ENCODE results near the gene NAAA.

DNA sequence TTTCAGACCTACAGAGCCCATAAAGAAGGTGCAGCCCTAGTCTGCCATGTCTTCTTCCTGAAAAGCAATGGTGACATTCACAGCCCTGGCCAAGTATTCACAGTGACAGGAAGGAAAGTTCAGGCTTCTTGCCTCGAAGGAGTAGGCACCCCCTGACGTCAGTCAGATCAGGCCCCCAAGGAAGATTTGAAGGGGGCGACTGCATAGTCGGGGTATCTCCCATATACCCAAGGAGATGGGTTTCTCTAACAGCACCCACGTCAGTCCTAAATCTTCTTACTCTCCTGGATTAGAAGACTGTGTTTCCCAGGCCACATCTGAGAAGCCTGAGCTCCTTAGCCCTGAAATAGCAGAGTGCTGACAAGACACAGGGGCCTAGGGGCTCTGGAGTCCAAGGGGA is 38.5 kb downstream of the NAAA start, which contains the start of gene PPEF2:
- TF ChIP-seq EZH2 (IDR thresholded peaks at IDR 0.05) (no peak), RAD21 (IDR thresholded peaks at IDR 0.05; ENCODE audit: low read depth) (no peak), POLR2A (IDR thresholded peaks at IDR 0.05; ENCODE audit: borderline replicate concordance, extremely low read depth, insufficient read depth, insufficient read length) (no peak), SP1 (IDR thresholded peaks at IDR 0.05; ENCODE audit: low read depth) (no peak), EGR1 (IDR thresholded peaks at IDR 0.05; ENCODE audit: low read depth) (no peak), POLR2AphosphoS5 (IDR thresholded peaks at IDR 0.05; ENCODE audit: low read depth, low read length) (no peak), MAX (IDR thresholded peaks at IDR 0.05) (no peak), FOSL1 (IDR thresholded peaks at IDR 0.05; ENCODE audit: low read depth) (no peak), EZH2phosphoT487 (IDR thresholded peaks at IDR 0.05; ENCODE audit: borderline replicate concordance) (no peak)
- TF ChIP-seq, protein P1, sequence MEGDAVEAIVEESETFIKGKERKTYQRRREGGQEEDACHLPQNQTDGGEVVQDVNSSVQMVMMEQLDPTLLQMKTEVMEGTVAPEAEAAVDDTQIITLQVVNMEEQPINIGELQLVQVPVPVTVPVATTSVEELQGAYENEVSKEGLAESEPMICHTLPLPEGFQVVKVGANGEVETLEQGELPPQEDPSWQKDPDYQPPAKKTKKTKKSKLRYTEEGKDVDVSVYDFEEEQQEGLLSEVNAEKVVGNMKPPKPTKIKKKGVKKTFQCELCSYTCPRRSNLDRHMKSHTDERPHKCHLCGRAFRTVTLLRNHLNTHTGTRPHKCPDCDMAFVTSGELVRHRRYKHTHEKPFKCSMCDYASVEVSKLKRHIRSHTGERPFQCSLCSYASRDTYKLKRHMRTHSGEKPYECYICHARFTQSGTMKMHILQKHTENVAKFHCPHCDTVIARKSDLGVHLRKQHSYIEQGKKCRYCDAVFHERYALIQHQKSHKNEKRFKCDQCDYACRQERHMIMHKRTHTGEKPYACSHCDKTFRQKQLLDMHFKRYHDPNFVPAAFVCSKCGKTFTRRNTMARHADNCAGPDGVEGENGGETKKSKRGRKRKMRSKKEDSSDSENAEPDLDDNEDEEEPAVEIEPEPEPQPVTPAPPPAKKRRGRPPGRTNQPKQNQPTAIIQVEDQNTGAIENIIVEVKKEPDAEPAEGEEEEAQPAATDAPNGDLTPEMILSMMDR (IDR thresholded peaks at IDR 0.05 in 2 of 3, conservative IDR thresholded peaks at IDR 0.05 in 1 of 3; ENCODE audit: borderline replicate concordance in 1 of 3, insufficient read depth in 1 of 3, low read depth in 2 of 3, low read length in 2 of 3) = no peak

Measured in HCT116 (cell line).